ENCODE measurements around the gene OR2G2.

Gene OR2G2

DNA sequence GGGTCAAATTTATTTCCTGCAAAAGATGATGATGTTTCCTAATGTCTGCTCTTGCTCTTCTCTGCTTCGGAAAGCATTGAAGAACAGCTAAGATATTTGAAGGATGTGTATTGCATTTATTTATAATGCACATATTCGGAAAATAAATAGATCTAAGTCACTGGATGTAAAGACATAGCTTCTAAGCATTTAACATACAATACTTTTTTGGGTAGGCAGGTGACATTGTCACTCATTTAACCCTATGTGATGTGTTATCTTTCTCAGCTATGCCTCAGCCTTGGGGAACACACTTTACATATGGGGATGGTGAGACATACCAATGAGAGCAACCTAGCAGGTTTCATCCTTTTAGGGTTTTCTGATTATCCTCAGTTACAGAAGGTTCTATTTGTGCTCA is at the start of gene OR2G2:
Gene OR2G2 (plus strand): TSS at position 301 of the 400 bp plus-strand sequence. CDS start 0 bp downstream, at position 301.
- no peak for DNase-seq
- no peaks in the 10 kb centered on the region for H3K27me3 Mint-ChIP-seq
- H3K4me1 Mint-ChIP-seq: no peaks in the 10 kb centered on the region
- H3K4me3 Mint-ChIP-seq: no peak within 1 kb of the TSS
- no peaks in the 10 kb centered on the region for H3K9me3 Mint-ChIP-seq
- no peak within 1 kb of the TSS for H3K27ac Mint-ChIP-seq
- CTCF ChIA-PET: no interaction called here
- H3K36me3 Mint-ChIP-seq: no peaks in the 10 kb centered on the region

GRCh38 chr1:247538561-247538960 is 49.6 kb upstream of the OR2G2 start:
- CTCF ChIA-PET: no interaction called here
- no peaks in the 10 kb centered on the region for H3K36me3 Mint-ChIP-seq
- H3K4me3 Mint-ChIP-seq: no peak overlapping the region

GRCh38 chr1:247539215-247539614 is 48.9 kb upstream of the OR2G2 start:
- H3K9me3 Mint-ChIP-seq: no peaks in the 10 kb centered on the region
- CTCF ChIA-PET: no interaction called here
- H3K4me3 Mint-ChIP-seq: no peak overlapping the region
- H3K27me3 Mint-ChIP-seq: no peaks in the 10 kb centered on the region
- no peak for DNase-seq
- H3K4me1 Mint-ChIP-seq: peaks cover 2% of the 10 kb centered on the region
- H3K27ac Mint-ChIP-seq: no peak overlapping the region
- no peaks in the 10 kb centered on the region for H3K36me3 Mint-ChIP-seq

More at GRCh38 chr1:247538561-247538960, 49.6 kb upstream of the OR2G2 start:
- no peak for DNase-seq
- Mint-ChIP-seq H3K4me1 (peaks cover 2% of the 10 kb centered on the region), H3K9me3 (no peaks in the 10 kb centered on the region), H3K27ac (no peak overlapping the region), H3K27me3 (no peaks in the 10 kb centered on the region)

DNA sequence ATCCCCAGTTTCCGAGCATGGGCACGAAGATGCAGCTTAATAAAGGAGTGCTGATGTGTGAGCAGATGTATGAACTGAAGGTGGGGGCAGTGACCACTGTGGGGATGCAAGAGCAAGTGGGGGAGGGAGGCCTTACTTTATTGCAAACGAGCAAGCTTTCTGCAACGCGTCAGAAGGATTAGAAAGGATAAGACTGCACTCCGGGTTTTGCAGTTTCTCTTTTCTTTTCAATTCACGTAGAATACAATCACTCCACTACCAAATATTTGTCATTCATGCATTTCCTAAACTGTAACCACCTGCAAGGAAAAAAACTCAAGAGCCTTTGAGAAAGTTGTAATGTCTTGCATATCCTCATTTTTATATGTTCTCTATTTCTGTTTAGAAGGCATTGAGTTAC is 47.6 kb upstream of the OR2G2 start:
- H3K9me3 Mint-ChIP-seq: no peaks in the 10 kb centered on the region
- no peak for DNase-seq
- H3K27me3 Mint-ChIP-seq: no peaks in the 10 kb centered on the region
- peaks cover 2% of the 10 kb centered on the region for H3K4me1 Mint-ChIP-seq
- H3K36me3 Mint-ChIP-seq: no peaks in the 10 kb centered on the region
- no peak overlapping the region for H3K27ac Mint-ChIP-seq
- CTCF ChIA-PET: interaction anchor here (0.6 kb wide), 1 partner anchor 464 kb away, joined by 3 read pairs; no protein-coding TSS in a partner anchor
- H3K4me3 Mint-ChIP-seq: no peak overlapping the region

DNA sequence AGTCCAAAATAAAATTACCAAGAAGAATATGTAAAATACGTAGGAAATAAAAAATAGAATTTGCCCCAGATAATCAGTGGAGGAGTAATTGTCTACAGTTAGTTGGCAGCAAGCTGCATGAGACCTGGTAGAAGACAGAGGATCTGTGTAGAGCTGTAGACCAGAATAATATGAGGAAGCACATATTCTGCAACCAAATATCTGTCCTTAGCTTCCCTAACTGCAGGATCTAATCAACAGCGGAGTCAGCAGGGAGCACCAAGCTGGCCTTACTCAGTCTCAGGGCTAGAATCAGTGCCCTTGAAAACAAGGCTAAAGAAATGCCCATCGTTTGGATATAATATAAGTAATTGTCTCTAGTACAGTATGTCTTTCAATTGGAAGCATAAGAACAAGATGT is 45.3 kb upstream of the OR2G2 start:
- no peak for DNase-seq
- H3K36me3 Mint-ChIP-seq: no peaks in the 10 kb centered on the region
- H3K9me3 Mint-ChIP-seq: no peaks in the 10 kb centered on the region
- CTCF ChIA-PET: interaction anchor here (1.4 kb wide), 1 partner anchor 153 kb away, joined by 4 read pairs; no protein-coding TSS in a partner anchor
- peaks cover 2% of the 10 kb centered on the region for H3K4me1 Mint-ChIP-seq
- no peak overlapping the region for H3K4me3 Mint-ChIP-seq
- H3K27me3 Mint-ChIP-seq: no peaks in the 10 kb centered on the region
- H3K27ac Mint-ChIP-seq: no peak overlapping the region

GRCh38 chr1:247548092-247548491 is 40.1 kb upstream of the OR2G2 start:
- H3K36me3 Mint-ChIP-seq: no peaks in the 10 kb centered on the region
- no peak overlapping the region for H3K4me3 Mint-ChIP-seq
- peaks cover 5% of the 10 kb centered on the region for H3K27me3 Mint-ChIP-seq
- H3K27ac Mint-ChIP-seq: no peak overlapping the region
- DNase-seq: no peak
- CTCF ChIA-PET: interaction anchor here (0.6 kb wide), 1 partner anchor 210 kb away, joined by 3 read pairs; no protein-coding TSS in a partner anchor
- H3K4me1 Mint-ChIP-seq: no peaks in the 10 kb centered on the region
- H3K9me3 Mint-ChIP-seq: no peaks in the 10 kb centered on the region

GRCh38 chr1:247548769-247549182 is 39.4 kb upstream of the OR2G2 start, which contains the start of gene GCSAML:
Gene GCSAML (plus strand): TSS chr1:247549134. CDS start chr1:247549192, 58 bp downstream.
- H3K4me3 Mint-ChIP-seq: no peak within 1 kb of the TSS
- peaks cover 5% of the 10 kb centered on the region for H3K27me3 Mint-ChIP-seq
- DNase-seq: no peak
- no peak within 1 kb of the TSS for H3K27ac Mint-ChIP-seq
- no peaks in the 10 kb centered on the region for H3K4me1 Mint-ChIP-seq
- no peaks in the 10 kb centered on the region for H3K9me3 Mint-ChIP-seq
- CTCF ChIA-PET: no interaction called here
- H3K36me3 Mint-ChIP-seq: no peaks in the 10 kb centered on the region

GRCh38 chr1:247551721-247552120 is 36.4 kb upstream of the OR2G2 start:
- H3K27ac Mint-ChIP-seq: no peak overlapping the region
- H3K4me1 Mint-ChIP-seq: no peaks in the 10 kb centered on the region
- H3K9me3 Mint-ChIP-seq: no peaks in the 10 kb centered on the region
- H3K27me3 Mint-ChIP-seq: peaks cover 5% of the 10 kb centered on the region
- H3K36me3 Mint-ChIP-seq: no peaks in the 10 kb centered on the region
- DNase-seq: no peak
- H3K4me3 Mint-ChIP-seq: no peak overlapping the region
- CTCF ChIA-PET: no interaction called here

GRCh38 chr1:247552231-247552630 is 35.9 kb upstream of the OR2G2 start:
- H3K36me3 Mint-ChIP-seq: no peaks in the 10 kb centered on the region
- peaks cover 5% of the 10 kb centered on the region for H3K27me3 Mint-ChIP-seq
- no peaks in the 10 kb centered on the region for H3K9me3 Mint-ChIP-seq
- H3K4me1 Mint-ChIP-seq: no peaks in the 10 kb centered on the region
- H3K27ac Mint-ChIP-seq: no peak overlapping the region
- DNase-seq: no peak
- CTCF ChIA-PET: no interaction called here
- no peak overlapping the region for H3K4me3 Mint-ChIP-seq

DNA sequence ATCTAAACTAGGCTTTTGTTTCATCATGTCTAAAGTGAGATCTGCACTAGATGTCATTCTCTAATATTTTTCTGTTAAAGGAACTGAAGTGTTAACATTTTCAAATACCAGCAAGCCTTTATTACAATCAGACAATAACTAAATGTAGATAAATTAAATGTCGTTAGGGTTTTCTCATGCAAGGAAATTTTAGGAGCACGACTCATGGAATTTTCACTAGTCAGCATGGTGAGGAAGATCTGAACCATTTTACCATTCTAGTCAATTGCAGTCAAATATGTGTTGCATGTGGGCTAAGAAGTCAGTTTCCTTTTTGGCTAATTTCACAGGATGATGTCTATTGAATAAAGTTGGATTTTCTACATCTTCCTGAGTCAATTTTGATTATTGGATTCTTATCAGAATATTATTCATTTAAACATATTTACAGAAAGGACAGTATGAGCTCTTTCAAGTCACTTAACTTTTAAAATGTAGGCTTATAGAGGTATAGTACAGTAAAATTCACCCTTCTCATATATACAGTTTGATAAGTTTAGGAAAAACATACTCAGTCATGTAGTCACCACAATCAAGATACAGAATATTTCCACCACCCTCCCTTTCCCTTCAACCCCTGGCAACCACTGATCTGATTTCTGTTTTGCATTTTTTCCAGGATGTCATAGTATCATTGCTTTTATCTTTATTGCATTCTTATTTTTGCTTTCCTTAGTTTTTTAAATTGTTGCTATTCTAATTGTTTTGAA is 30.1 kb upstream of the OR2G2 start:
- Mint-ChIP-seq H3K36me3 (no peaks in the 10 kb centered on the region), H3K27me3 (no peaks in the 10 kb centered on the region), H3K9me3 (no peaks in the 10 kb centered on the region), H3K27ac (no peak overlapping the region), H3K4me1 (no peaks in the 10 kb centered on the region), H3K4me3 (no peak overlapping the region)
- CTCF ChIA-PET: no interaction called here
- DNase-seq: no peak

- Mint-ChIP-seq H3K9me3 (no peaks in the 10 kb centered on the region), H3K4me3 (no peak overlapping the region), H3K4me1 (no peaks in the 10 kb centered on the region), H3K36me3 (no peaks in the 10 kb centered on the region), H3K27me3 (no peaks in the 10 kb centered on the region), H3K27ac (no peak overlapping the region)
- DNase-seq: no peak
- CTCF ChIA-PET: no interaction called here
Measured at GRCh38 chr1:247561711-247562110, 26.4 kb upstream of the OR2G2 start.

DNA sequence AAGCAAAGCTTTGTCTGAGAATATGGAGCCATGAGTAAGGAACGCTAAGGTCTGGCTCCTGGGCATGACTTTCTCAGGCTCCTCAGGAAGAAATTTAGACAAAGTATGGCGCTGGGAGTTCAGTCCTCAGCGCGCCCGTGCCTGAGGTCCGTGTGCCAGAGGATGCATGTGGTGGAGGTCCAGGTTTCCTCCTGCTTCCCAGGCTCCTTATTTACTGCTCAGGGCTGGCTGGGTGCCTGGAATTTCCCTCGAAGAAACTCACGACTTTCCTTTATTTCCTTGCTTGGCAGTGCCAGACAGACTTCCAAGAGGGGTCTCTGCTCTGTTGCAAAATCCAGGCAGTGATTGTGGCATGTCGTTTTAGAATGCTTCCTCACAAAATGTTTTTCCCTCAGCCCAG is 26.0 kb upstream of the OR2G2 start:
- Mint-ChIP-seq H3K4me3 (no peak overlapping the region), H3K4me1 (no peaks in the 10 kb centered on the region), H3K9me3 (no peaks in the 10 kb centered on the region), H3K36me3 (no peaks in the 10 kb centered on the region), H3K27ac (no peak overlapping the region), H3K27me3 (no peaks in the 10 kb centered on the region)
- no peak for DNase-seq
- CTCF ChIA-PET: no interaction called here

- Mint-ChIP-seq H3K9me3 (peaks cover 4% of the 10 kb centered on the region), H3K4me1 (no peaks in the 10 kb centered on the region), H3K27me3 (peaks cover 7% of the 10 kb centered on the region), H3K27ac (no peak overlapping the region), H3K4me3 (no peak overlapping the region), H3K36me3 (no peaks in the 10 kb centered on the region)
- CTCF ChIA-PET: interaction anchor here (0.6 kb wide), 1 partner anchor 333 kb away, joined by 3 read pairs; no protein-coding TSS in a partner anchor
- DNase-seq: no peak
Measured at GRCh38 chr1:247574236-247574635, 13.9 kb upstream of the OR2G2 start.

GRCh38 chr1:247574664-247575063 is 13.5 kb upstream of the OR2G2 start:
- Mint-ChIP-seq H3K36me3 (no peaks in the 10 kb centered on the region), H3K4me1 (no peaks in the 10 kb centered on the region), H3K9me3 (peaks cover 4% of the 10 kb centered on the region), H3K4me3 (no peak overlapping the region), H3K27me3 (peaks cover 7% of the 10 kb centered on the region), H3K27ac (no peak overlapping the region)
- CTCF ChIA-PET: no interaction called here
- no peak for DNase-seq

DNA sequence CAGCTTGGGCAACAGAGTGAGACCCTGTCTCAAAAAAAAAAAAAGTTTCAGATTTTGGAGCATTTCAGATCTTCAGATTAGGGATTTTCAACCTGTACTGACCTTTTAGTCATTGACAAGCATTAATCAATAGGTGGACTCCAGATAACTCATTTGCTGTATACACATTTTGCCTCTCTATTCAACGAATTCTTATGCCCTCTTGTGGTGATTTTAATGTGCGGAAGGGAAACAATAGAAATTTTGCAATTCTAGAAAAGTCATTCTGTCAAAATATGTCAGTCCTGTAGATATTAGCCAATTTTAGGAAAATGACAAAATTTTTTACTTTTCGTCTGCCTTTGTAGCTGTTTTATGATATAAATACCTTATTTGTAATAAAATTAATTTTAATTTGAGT is 11.6 kb upstream of the OR2G2 start:
- H3K4me1 Mint-ChIP-seq: no peaks in the 10 kb centered on the region
- CTCF ChIA-PET: interaction anchor here (1.6 to 1.8 kb wide), 3 partner anchors 187 to 204 kb away, joined by 3 to 7 read pairs (median 5); no protein-coding TSS in a partner anchor
- DNase-seq: no peak
- no peak overlapping the region for H3K4me3 Mint-ChIP-seq
- H3K36me3 Mint-ChIP-seq: no peaks in the 10 kb centered on the region
- no peaks in the 10 kb centered on the region for H3K9me3 Mint-ChIP-seq
- no peak overlapping the region for H3K27ac Mint-ChIP-seq
- H3K27me3 Mint-ChIP-seq: peaks cover 7% of the 10 kb centered on the region

Measured in activated naive CD4-positive, alpha-beta T cell treated with anti-CD3 and anti-CD28 coated beads, Interleukin-2, amount 10 ng/mL, durations not matched to agents 7 days and 5 days (primary cell).